Gastrocnemius medialis (tissue), 4 donors: Measurements from ENCODE around the gene ANTKMT. TPM values are rescaled to one million over a fixed set of nuclear protein-coding genes. Genes with fewer than 3 reads are reported as not detected.

ENCODE experiments used
- ATAC-seq, 2 donors: fragments of 150-250 bp; one replicate each; pipeline ENCODE4 v1.9.1; 2016
- DNase-seq, 2 donors: peaks; one replicate each; pipeline ENCODE4 v3.0.0-alpha.2; 2019
- H3K27ac ChIP-seq, 4 donors: fragments of 200-600 bp; sonication (generic); 1 replicate in 1 of 4; 2 replicates in 3 of 4; pipeline ENCODE4 v1.5.1; 2016 to 2018; ENCODE audit warnings: mild to moderate bottlenecking in 2 of 4, moderate library complexity in 1 of 4
- H3K27me3 ChIP-seq, 3 donors: fragments of 200-600 bp; sonication (generic) in 2 of 3; 1 replicate in 1 of 3; 2 replicates in 2 of 3; pipeline versions ENCODE4 v1.5.1 to v1.6.0; 2016 to 2019; ENCODE audit warnings: mild to moderate bottlenecking in 1 of 3, moderate library complexity in 1 of 3
- H3K36me3 ChIP-seq, 2 donors: fragments of 200-600 bp; sonication (generic) in 1 of 2; one replicate each; pipeline ENCODE4 v1.5.1; 2017 to 2018
- H3K4me1 ChIP-seq, 2 donors: fragments of 200-600 bp; sonication (generic) in 1 of 2; one replicate each; pipeline ENCODE4 v1.5.1; 2016 to 2017; ENCODE audit warnings: mild to moderate bottlenecking in 2 of 2
- H3K4me3 ChIP-seq, 4 donors: fragments of 200-600 bp; sonication (generic) in 3 of 4; 1 replicate in 1 of 4; 2 replicates in 3 of 4; pipeline ENCODE4 v1.5.1; 2016 to 2019; ENCODE audit warnings: mild to moderate bottlenecking in 2 of 4
- H3K9me3 ChIP-seq, 3 donors: fragments of 200-600 bp; sonication (generic) in 2 of 3; 1 replicate in 1 of 3; 2 replicates in 2 of 3; pipeline ENCODE4 v1.5.1; 2016 to 2019
- CTCF ChIP-seq, 5 experiments: fragments of 450-650 bp in 3 of 5; fragments of 200-600 bp in 2 of 5; sonication (generic) in 2 of 5; IDR thresholded peaks in 4 of 5; conservative IDR thresholded peaks in 1 of 5; 1 replicate in 4 of 5; 2 replicates in 1 of 5; pipeline ENCODE4 v1.5.1; 2016 to 2019; ENCODE audit warnings: antibody characterized with exemption in 5 of 5, mild to moderate bottlenecking in 3 of 5, moderate library complexity in 3 of 5
- POLR2A ChIP-seq, 2 donors: fragments of 450-650 bp; IDR thresholded peaks; one replicate each; pipeline ENCODE4 v1.6.1; 2017; ENCODE audit warnings: antibody characterized with exemption in 2 of 2, mild to moderate bottlenecking in 2 of 2, moderate library complexity in 2 of 2
- in situ Hi-C, 4 donors: fragments of 200-750 bp; cut with MboI; loops; one replicate each; pipeline versions ENCODE4 v1.15.0 to v1.8.0; 2017; ENCODE audit warnings: low sequenced_read_pairs in 4 of 4
- intact Hi-C: fragments of 100-400 bp; cut with DNase I; formaldehyde crosslinking; loops from one replicate; pipeline ENCODE4 v1.15.1; 2023; ENCODE audit warnings: low total_unique reads
- total RNA-seq, 4 donors: library from RNA; depleted of rRNA; stranded (reverse); fragments of >200 nt; gene quantifications; one replicate each; pipeline versions ENCODE4 v1.1.0 to v1.2.3, GENCODE V29; 2016

Gene ANTKMT
- total RNA-seq, 4 donors from 2014 or later, result 20.9 to 84.0 (median 38.7) TPM

- H3K9me3 ChIP-seq, result no peaks in the 10 kb centered on the region
- H3K4me3 ChIP-seq, result peak overlapping the region; percentile 76 to 99 (median 83)
- in situ Hi-C loops (no loop called here), intact Hi-C loops (loop anchor here (2.0 kb wide), 1 partner anchor 68 kb away; the partner anchor contains the start of genes CHTF18 and RPUSD1)
- DNase-seq, result no peak
- peaks cover 0 to 7% (median 5%) of the 10 kb centered on the region in 3 donors for H3K27me3 ChIP-seq
- peak; percentile 31 to 38 for ATAC-seq
- no peaks in the 10 kb centered on the region for H3K36me3 ChIP-seq
- TF ChIP-seq CTCF (IDR thresholded peaks at IDR 0.05 in 4 of 5, conservative IDR thresholded peaks at IDR 0.05 in 1 of 5) (no peak), POLR2A (IDR thresholded peaks at IDR 0.05) (no peak)
- peaks cover 21 to 35% of the 10 kb centered on the region in 2 donors for H3K4me1 ChIP-seq
- H3K27ac ChIP-seq, result peak overlapping the region; percentile 86 to 95 (median 90)
These were observed 428 bp upstream of the ANTKMT start for GRCh38 chr16:720447-720989.

GRCh38 chr16:721765-722540, 1.0 kb downstream of the ANTKMT start:
- intact Hi-C loops (loop anchor here (1.0 to 2.0 kb wide), 3 partner anchors 19 to 67 kb away; partner anchors contain the start of genes CHTF18, RPUSD1 and WDR24), in situ Hi-C loops (no loop called here)
- DNase-seq (no peak), ATAC-seq (no peak)
- Histone ChIP-seq H3K9me3 (no peaks in the 10 kb centered on the region), H3K27ac (peak overlapping the region; percentile 86 to 95 (median 90)), H3K4me3 (peak overlapping the region; percentile 76 to 99 (median 83)), H3K4me1 (peaks cover 14 to 24% of the 10 kb centered on the region in 2 donors), H3K36me3 (no peaks in the 10 kb centered on the region), H3K27me3 (peaks cover 11 to 18% (median 16%) of the 10 kb centered on the region in 3 donors)
- TF ChIP-seq POLR2A (IDR thresholded peaks at IDR 0.05), result no peak
- no peak for TF ChIP-seq CTCF (IDR thresholded peaks at IDR 0.05 in 4 of 5, conservative IDR thresholded peaks at IDR 0.05 in 1 of 5)

GRCh38 chr16:722835-723633, 2.1 kb downstream of the ANTKMT start:
- Histone ChIP-seq H3K4me1 (peaks cover 20 to 32% of the 10 kb centered on the region in 2 donors), H3K27me3 (peaks cover 19 to 28% (median 27%) of the 10 kb centered on the region in 3 donors), H3K9me3 (no peaks in the 10 kb centered on the region), H3K27ac (no peak overlapping the region), H3K4me3 (no peak overlapping the region), H3K36me3 (no peaks in the 10 kb centered on the region)
- in situ Hi-C loops, result no loop called here
- intact Hi-C loops, result no loop called here
- no peak for DNase-seq
- TF ChIP-seq CTCF (IDR thresholded peaks at IDR 0.05 in 4 of 5, conservative IDR thresholded peaks at IDR 0.05 in 1 of 5), result no peak
- no peak for TF ChIP-seq POLR2A (IDR thresholded peaks at IDR 0.05)
- no peak for ATAC-seq

GRCh38 chr16:723695-724094, 2.7 kb downstream of the ANTKMT start:
- intact Hi-C loops (no loop called here), in situ Hi-C loops (no loop called here)
- TF ChIP-seq CTCF (IDR thresholded peaks at IDR 0.05 in 4 of 5, conservative IDR thresholded peaks at IDR 0.05 in 1 of 5), result no peak
- TF ChIP-seq POLR2A (IDR thresholded peaks at IDR 0.05), result no peak

More at GRCh38 chr16:723695-724094, 2.7 kb downstream of the ANTKMT start:
- H3K36me3 ChIP-seq, result no peaks in the 10 kb centered on the region
- H3K4me1 ChIP-seq, result peaks cover 20 to 35% of the 10 kb centered on the region in 2 donors
- ATAC-seq (no peak), DNase-seq (no peak)
- no peak overlapping the region for H3K4me3 ChIP-seq
- H3K27ac ChIP-seq, result no peak overlapping the region
- no peaks in the 10 kb centered on the region for H3K9me3 ChIP-seq
- H3K27me3 ChIP-seq, result peaks cover 22 to 34% (median 33%) of the 10 kb centered on the region in 3 donors
